Stimulated activated CD4-positive, alpha-beta T cell treated with anti-CD3 and anti-CD28 coated beads, TNF-alpha, amount 100 ng/mL, for 1 hour (primary cell): Measurements from ENCODE around the gene AFTPH.

ENCODE experiments used
- DNase-seq, 3 donors: peaks; one replicate each; pipeline ENCODE4 v3.0.0-alpha.2; 2020; ENCODE audit warnings: low read depth in 3 of 3, low spot score in 1 of 3

AFTPH gene

DNA sequence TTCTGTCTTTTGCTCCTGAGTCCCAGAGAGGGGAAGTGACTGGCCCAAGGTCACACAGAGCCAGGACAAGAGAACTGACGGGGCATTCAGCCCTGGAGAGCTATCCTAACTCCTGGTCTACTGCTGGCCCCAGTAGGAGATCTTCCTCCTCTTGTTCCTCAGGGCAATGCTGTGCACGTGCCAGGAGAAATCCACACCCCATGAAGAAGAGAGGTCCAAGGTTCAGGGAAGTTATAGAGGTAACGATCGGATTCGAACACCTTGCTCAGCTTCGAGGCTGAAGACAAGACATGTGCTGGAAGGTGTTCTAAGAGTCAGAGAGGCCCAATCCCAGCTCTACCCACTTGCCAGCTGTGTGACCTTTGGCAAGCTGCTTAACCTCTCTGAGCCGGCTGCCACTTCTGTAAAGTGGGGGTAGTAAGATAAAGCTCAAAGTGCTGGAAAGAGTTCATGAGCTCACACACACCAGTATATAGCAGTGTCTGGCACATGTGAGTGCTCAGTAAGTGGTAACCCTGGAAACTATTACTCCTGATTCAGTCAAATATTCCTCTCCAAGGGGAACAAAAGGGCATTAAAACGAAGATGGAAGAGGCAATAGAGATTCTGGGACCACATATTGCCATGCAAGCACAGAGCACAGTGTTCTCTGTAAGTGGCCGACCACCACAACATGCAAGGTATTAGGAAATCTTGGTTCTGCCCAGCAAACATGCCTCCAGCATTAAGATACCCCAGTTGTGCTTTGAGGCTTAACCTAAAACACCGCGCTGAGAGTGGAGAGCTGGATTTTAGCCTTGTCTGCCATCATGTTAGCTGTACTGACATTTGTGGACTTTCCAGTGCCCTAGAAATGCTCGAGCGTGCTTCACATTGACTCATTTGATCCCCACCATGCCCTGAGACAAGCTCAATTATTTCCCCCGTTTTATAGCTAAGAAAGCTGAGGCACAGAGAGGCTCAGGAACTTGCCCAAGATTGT, 104.0 kb downstream of the AFTPH start:
- no peak for DNase-seq

DNA sequence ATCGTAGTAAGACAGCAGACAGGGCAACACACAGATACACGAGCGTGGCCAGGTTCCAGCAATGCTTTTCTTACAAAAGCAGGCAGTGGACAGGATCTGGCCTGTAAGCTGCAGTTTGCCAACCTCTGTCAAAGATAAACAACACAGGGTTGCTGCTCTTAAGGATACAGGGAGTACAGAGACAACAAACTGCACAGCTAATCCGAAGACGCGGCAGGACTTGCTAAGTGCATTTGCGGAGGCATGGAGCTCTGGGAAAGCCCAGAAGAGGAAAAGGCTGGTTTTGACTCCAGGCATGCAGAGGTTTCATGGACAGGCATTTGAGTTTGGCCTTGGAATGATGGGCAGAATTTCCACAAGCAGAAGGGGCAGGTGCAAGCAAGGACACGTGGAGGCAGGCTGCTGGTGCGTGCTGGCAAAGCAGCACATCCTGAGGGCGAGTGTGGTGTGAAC, 105.2 kb downstream of the AFTPH start:
- DNase-seq: no peak

GRCh38 chr2:64629875-64630274, 105.7 kb downstream of the AFTPH start:
- no peak for DNase-seq

DNA sequence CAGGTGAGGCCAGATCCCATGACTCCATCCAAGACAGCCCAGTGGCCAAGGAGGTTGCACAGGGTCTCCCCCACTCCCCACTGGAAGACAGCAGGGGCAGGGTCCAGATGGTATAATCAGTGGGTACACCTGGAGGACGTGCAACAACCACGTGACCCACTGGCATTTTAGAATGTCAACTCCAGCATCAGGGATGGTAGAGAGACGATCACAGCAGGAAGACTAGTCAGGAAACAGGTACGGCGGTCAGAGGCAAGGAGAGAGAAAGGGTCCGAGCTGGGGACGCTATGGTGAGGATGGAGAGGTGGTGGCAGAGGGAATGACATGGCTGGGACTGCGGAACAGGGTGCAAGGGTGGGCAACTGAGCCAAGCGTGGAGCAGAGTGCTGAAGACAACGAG, 106.6 kb downstream of the AFTPH start:
- no peak for DNase-seq

DNA sequence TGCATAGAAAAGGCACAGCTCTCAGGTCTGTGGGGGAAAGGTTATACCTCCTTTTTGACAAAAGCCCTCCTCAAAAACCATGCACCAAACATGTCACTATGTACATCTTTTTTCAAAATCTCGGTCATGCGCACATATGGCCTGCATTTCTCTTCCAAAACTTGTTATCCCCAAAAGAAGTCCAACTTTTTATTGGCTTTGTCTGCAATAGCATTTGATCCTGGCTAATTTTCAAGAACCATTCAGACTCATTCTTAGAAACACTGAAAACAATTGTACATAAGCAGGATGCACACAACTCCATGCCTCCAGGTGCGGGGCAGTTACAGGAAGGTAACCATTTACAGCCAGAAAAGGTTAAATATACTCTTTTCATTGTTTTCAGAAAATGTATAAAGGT, 107.6 kb downstream of the AFTPH start:
- no peak for DNase-seq

DNA sequence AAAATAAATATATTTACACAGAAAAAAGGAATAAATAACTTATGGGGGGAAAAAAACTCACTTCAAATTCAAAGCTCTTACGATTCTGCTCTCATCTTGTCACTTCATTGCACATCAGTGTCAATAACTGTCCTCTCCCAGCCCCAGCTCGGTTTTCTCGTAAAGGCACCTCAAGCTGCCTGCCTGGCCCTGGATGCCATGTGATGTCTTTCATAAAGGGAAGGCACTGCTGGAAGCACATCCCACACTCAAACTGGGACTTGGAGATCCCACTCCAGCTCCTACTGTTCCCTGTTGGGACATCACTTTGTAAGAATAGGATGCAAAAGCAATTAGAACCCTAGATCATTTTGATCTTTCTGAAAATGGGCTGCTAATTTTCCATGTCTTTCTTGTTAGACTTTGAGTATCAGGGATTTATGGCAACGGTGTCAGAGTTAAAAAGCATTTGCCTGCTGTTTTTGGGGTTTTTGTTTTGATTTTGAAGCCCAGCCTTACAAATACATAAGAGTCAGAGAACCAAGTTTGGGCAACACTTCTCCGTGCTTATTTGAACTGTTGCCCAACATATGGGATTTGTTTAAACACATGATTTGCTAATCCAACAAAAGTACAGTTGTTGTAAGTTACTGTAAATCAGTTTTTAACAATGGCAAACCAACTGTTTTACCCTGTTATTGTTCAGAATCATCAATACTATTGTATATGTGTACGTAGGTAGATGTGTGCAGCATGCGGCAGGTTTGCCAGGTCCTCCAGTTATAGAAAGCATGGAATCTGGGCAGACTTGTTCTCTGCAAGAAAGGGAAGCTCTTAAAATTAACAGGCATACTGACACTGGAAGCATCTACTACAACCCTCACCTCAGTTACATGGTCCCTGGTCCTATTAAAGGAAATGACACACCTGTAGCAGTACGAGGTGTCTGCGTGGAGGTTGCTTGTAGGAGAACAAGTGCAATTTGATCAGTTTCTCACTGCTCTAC, 109.0 kb downstream of the AFTPH start:
- DNase-seq: no peak

DNA sequence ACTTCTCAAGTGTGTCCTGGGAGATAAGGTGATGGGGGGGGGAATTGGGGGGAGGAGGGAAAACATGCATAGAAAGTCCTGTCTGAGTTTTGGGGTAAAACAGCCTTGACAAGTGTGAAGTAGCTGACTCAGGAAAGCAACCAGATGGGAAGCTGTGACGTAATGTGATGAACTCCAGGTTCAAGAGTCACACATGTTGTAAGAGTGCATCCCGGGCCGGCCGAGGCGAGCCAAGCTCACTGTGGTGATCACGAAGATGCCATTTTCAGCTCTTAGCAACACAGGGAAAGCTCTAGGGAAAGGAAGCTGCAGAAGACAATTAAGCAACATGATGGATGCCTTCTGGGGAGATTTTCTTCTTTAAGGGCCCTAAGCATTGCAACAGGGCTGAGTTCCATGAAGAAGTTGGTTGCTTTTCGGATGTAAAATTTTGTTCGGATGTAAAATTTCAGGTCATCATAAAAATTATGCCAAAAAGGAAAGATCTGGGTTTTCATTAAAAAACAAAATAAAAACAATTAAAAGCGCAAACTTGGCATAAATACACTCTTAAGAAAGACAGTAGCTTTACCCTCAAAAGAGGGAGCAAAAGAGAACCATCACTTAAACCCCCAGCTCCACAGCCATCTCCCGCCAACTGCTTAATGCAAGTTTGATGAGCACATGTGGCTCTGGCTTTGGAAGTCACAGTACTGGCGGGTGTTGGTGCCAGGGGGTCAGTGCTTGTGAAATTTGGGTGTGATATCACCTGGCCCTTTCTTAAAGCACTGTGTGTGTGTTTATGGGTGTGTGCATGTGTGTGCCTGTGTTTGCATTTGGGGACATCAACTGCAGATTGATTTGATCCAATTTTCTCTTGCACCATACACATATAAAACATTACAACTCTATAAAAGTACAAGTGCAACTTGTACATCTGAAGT, 110.5 kb downstream of the AFTPH start:
- no peak for DNase-seq

DNA sequence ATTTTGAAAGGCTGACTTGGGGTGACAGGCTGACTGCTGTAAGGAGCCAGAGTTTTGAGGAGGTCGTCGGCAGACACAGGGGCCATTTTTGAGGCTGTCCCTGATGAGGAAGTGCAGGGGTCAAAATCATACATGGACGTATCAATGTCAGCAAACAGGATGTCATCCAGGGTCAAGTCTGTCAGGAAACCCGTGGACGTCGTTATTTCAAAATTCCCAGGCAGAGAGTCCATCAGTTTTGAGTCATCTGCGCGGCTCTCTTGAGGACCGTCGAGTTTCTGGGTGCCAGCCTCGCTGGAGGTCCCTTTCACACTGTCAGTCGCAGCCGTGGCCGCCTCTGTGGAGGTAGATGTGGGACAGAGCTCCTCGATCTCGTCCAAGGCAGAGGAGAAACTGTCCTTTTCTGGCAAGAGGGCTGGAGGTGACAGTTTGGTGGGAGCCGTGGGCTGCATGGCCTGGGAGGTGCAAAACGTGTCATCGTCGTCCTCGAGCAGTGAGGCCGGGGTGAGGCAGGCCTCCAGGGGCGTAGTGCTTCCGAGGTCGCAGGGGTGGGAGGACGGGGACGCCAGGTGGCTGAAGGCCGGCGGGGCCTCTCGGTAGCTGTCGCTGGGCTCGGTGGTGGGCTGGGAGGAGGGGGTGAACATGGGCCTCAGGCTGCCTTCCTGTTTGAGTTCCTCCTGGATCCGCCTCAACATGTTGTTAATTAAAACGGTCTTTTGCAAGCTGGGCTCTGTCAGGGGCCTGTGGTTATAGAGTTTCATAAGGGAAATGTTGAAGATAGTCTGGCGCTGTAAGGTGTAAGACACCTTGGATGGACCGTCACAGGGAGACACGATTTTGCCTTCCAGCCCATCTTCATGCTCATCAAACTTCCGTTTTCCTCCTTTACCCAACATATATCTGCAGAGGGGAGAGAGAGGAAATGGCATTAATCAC, 112.1 kb downstream of the AFTPH start:
- no peak for DNase-seq

GRCh38 chr2:64637000-64637635, 113.0 kb downstream of the AFTPH start:
- no peak for DNase-seq

- no peak for DNase-seq
Observed at GRCh38 chr2:64637931-64638330, 113.8 kb downstream of the AFTPH start.

DNA sequence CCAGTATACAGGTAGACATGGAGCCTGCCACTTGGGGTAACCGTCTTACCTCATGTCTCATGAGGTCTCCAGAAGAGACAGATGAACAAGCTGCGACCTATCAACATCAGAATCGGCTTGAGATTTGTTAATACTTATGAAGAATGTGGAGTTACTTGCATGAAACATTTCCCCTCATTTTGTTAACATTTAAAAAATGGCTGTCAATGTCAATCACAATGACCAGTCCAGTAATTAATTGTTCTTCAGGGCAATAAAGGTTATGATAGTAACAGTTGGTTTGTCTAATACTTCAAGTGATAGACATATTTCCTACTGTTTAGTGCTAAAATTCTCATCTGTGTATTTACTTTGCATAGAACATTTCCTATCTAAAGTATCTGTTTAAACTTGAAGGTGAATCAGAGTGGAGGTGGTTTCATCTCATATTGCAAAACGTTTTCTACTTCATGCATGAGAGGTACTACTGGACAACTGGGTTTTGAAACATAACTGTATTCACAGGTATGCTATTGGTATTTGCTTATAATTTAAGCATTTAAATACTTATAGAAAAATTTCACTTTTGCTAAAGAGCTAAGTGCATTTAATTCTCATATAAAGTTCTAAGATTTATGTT, 114.5 kb downstream of the AFTPH start:
- no peak for DNase-seq

DNA sequence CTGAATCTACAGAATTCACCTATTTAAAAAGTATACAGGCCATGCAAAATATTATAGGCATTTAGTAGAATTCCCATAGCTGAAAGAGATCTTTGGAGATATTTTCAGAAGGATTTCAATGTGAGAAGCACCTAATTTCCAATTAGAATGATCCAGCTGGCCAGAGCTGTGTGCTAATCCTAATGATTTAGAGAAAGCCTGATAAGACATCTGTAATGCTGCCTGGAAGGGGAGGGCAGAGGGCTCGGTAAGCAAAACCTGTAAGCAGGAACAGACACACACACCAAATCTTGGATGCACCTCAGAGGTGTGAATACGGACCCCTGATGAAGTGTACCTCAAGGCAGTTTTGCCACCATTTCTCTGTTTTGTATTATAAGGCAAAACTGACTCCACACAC, 115.6 kb downstream of the AFTPH start:
- no peak for DNase-seq

GRCh38 chr2:64640153-64641044, 116.3 kb downstream of the AFTPH start:
- no peak for DNase-seq

DNA sequence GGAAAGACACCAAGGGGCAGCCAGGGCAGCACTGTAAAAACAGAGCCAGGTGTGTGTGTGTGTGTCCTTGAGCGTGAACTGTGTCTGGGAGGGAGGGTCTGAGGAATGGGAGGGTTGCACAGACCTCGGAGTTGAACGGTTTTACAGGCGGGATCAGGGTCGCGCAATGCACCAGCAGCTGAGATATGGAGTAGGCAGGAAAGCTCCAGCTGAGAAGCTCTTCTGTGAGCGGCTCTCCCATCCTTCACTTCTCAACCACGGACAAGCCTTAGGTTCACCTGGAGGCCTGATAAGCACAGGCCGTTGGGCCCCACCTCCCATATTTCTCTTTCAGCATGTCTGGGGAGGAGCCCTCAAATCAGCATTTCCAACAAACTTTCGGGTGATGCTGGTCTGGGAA, 117.5 kb downstream of the AFTPH start:
- no peak for DNase-seq
